Gastrocnemius medialis (tissue), 4 donors: ENCODE measurements around the gene SLC7A6. TPM values are rescaled to one million over a fixed set of nuclear protein-coding genes. Genes with fewer than 3 reads are reported as not detected.

Source experiments
- ATAC-seq, 2 donors: fragments of 150-250 bp; one replicate each; pipeline ENCODE4 v1.9.1; 2016
- DNase-seq, 2 donors: peaks; one replicate each; pipeline ENCODE4 v3.0.0-alpha.2; 2019
- H3K27ac ChIP-seq, 4 donors: fragments of 200-600 bp; sonication (generic); 1 replicate in 1 of 4; 2 replicates in 3 of 4; pipeline ENCODE4 v1.5.1; 2016 to 2018; ENCODE audit warnings: mild to moderate bottlenecking in 2 of 4, moderate library complexity in 1 of 4
- H3K27me3 ChIP-seq, 3 donors: fragments of 200-600 bp; sonication (generic) in 2 of 3; 1 replicate in 1 of 3; 2 replicates in 2 of 3; pipeline versions ENCODE4 v1.5.1 to v1.6.0; 2016 to 2019; ENCODE audit warnings: mild to moderate bottlenecking in 1 of 3, moderate library complexity in 1 of 3
- H3K36me3 ChIP-seq, 2 donors: fragments of 200-600 bp; sonication (generic) in 1 of 2; one replicate each; pipeline ENCODE4 v1.5.1; 2017 to 2018
- H3K4me1 ChIP-seq, 2 donors: fragments of 200-600 bp; sonication (generic) in 1 of 2; one replicate each; pipeline ENCODE4 v1.5.1; 2016 to 2017; ENCODE audit warnings: mild to moderate bottlenecking in 2 of 2
- H3K4me3 ChIP-seq, 4 donors: fragments of 200-600 bp; sonication (generic) in 3 of 4; 1 replicate in 1 of 4; 2 replicates in 3 of 4; pipeline ENCODE4 v1.5.1; 2016 to 2019; ENCODE audit warnings: mild to moderate bottlenecking in 2 of 4
- H3K9me3 ChIP-seq, 3 donors: fragments of 200-600 bp; sonication (generic) in 2 of 3; 1 replicate in 1 of 3; 2 replicates in 2 of 3; pipeline ENCODE4 v1.5.1; 2016 to 2019
- POLR2A ChIP-seq, 2 donors: fragments of 450-650 bp; IDR thresholded peaks; one replicate each; pipeline ENCODE4 v1.6.1; 2017; ENCODE audit warnings: antibody characterized with exemption in 2 of 2, mild to moderate bottlenecking in 2 of 2, moderate library complexity in 2 of 2
- in situ Hi-C, 4 donors: fragments of 200-750 bp; cut with MboI; loops; one replicate each; pipeline versions ENCODE4 v1.15.0 to v1.8.0; 2017; ENCODE audit warnings: low sequenced_read_pairs in 4 of 4
- intact Hi-C: fragments of 100-400 bp; cut with DNase I; formaldehyde crosslinking; loops from one replicate; pipeline ENCODE4 v1.15.1; 2023; ENCODE audit warnings: low total_unique reads
- total RNA-seq, 4 donors: library from RNA; depleted of rRNA; stranded (reverse); fragments of >200 nt; gene quantifications; one replicate each; pipeline versions ENCODE4 v1.1.0 to v1.2.3, GENCODE V29; 2016
- TF ChIP-seq, protein P1 (sequence below), 5 experiments: fragments of 450-650 bp in 3 of 5; fragments of 200-600 bp in 2 of 5; sonication (generic) in 2 of 5; IDR thresholded peaks in 4 of 5; conservative IDR thresholded peaks in 1 of 5; 1 replicate in 4 of 5; 2 replicates in 1 of 5; pipeline ENCODE4 v1.5.1; 2016 to 2019; ENCODE audit warnings: antibody characterized with exemption in 5 of 5, mild to moderate bottlenecking in 3 of 5, moderate library complexity in 3 of 5

SLC7A6 gene
- total RNA-seq, 4 donors from 2014 or later, result 97.3 to 205 (median 117) TPM

DNA sequence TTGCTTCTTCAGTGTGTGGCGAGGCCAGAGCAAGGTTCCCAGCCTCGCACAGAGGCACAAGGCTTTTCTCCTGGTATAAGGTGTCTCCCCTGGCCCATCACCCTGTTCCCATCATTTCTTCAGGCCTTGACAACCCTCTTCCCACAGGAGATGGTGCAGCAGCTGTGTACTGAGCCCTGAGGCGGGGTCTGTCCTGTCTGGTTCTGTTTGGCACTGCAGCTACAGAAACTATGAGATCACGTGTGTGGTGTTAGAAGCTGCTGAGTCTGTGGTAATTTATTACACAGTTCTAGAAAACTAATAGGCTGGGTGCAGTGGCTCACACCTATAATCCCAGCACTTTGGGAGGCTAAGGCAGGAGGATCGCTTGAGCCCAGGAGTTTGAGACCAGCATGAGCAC is 11.9 kb upstream of the SLC7A6 start:
- peak in 1 of 2 donors; percentile 82 for DNase-seq
- intact Hi-C loops (no loop called here), in situ Hi-C loops (no loop called here)
- peak; percentile 41 to 51 for ATAC-seq
- Histone ChIP-seq H3K9me3 (no peaks in the 10 kb centered on the region), H3K4me1 (peaks cover 81 to 85% of the 10 kb centered on the region in 2 donors), H3K27ac (peak overlapping the region; percentile 95 to 100 (median 99)), H3K4me3 (no peak overlapping the region), H3K27me3 (no peaks in the 10 kb centered on the region), H3K36me3 (peaks cover 0 to 59% of the 10 kb centered on the region in 2 donors)
- TF ChIP-seq, protein P1, sequence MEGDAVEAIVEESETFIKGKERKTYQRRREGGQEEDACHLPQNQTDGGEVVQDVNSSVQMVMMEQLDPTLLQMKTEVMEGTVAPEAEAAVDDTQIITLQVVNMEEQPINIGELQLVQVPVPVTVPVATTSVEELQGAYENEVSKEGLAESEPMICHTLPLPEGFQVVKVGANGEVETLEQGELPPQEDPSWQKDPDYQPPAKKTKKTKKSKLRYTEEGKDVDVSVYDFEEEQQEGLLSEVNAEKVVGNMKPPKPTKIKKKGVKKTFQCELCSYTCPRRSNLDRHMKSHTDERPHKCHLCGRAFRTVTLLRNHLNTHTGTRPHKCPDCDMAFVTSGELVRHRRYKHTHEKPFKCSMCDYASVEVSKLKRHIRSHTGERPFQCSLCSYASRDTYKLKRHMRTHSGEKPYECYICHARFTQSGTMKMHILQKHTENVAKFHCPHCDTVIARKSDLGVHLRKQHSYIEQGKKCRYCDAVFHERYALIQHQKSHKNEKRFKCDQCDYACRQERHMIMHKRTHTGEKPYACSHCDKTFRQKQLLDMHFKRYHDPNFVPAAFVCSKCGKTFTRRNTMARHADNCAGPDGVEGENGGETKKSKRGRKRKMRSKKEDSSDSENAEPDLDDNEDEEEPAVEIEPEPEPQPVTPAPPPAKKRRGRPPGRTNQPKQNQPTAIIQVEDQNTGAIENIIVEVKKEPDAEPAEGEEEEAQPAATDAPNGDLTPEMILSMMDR (IDR thresholded peaks at IDR 0.05 in 4 of 5, conservative IDR thresholded peaks at IDR 0.05 in 1 of 5), result no peak
- no peak for TF ChIP-seq POLR2A (IDR thresholded peaks at IDR 0.05)

DNA sequence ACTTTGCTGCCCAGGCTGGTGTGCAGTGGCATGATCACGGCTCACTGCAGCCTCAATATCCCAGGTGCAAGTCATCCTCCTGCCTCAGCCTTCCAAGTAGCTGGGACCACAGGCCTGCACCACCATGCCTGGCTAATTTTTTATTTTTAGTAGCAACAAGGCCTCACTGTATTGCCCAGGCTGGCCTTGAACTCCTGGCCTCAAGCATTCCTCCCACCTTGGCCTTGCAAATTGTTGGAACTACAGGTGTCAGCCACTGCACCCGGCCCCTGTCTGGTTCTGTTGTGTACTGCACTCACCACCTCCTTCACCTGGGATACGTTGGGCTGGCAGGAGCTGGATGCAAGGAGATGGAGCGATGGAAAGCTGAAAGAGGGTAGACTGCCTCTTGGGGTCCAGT is 10.6 kb upstream of the SLC7A6 start:
- H3K9me3 ChIP-seq, result no peaks in the 10 kb centered on the region
- no peak for TF ChIP-seq POLR2A (IDR thresholded peaks at IDR 0.05)
- TF ChIP-seq, protein P1 (IDR thresholded peaks at IDR 0.05 in 4 of 5, conservative IDR thresholded peaks at IDR 0.05 in 1 of 5), result no peak
- H3K4me3 ChIP-seq, result no peak overlapping the region
- H3K4me1 ChIP-seq, result peaks cover 81 to 83% of the 10 kb centered on the region in 2 donors
- intact Hi-C loops (no loop called here), in situ Hi-C loops (no loop called here)
- H3K36me3 ChIP-seq, result peaks cover 0 to 59% of the 10 kb centered on the region in 2 donors
- peak overlapping the region; percentile 95 to 100 (median 99) for H3K27ac ChIP-seq
- no peak for DNase-seq
- no peak for ATAC-seq
- H3K27me3 ChIP-seq, result no peaks in the 10 kb centered on the region

DNA sequence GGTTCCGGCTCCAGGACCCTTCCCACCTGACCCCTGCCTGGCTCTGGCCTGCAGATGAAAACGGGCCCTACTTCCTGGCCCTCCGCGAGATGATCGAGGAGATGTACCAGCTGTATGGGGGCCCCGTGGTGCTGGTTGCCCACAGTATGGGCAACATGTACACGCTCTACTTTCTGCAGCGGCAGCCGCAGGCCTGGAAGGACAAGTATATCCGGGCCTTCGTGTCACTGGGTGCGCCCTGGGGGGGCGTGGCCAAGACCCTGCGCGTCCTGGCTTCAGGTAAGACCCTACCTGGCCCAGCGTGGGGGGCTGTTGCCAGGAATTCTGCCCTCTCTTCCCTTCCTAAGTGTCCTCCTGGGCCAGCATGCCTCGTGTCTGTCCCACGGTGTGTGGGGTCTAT is 8.6 kb upstream of the SLC7A6 start:
- no peak overlapping the region for H3K4me3 ChIP-seq
- peak overlapping the region; percentile 95 to 100 (median 99) for H3K27ac ChIP-seq
- ATAC-seq (no peak), DNase-seq (no peak)
- H3K9me3 ChIP-seq, result no peaks in the 10 kb centered on the region
- H3K27me3 ChIP-seq, result no peaks in the 10 kb centered on the region
- intact Hi-C loops, result no loop called here
- TF ChIP-seq, protein P1 (IDR thresholded peaks at IDR 0.05 in 4 of 5, conservative IDR thresholded peaks at IDR 0.05 in 1 of 5), result no peak
- no peak for TF ChIP-seq POLR2A (IDR thresholded peaks at IDR 0.05)
- in situ Hi-C loops, result loop anchor here in 2 of 4 donors (5.0 kb wide), 1 partner anchor 72 kb away; no protein-coding TSS in a partner anchor
- peaks cover 0 to 60% of the 10 kb centered on the region in 2 donors for H3K36me3 ChIP-seq
- H3K4me1 ChIP-seq, result peaks cover 79 to 81% of the 10 kb centered on the region in 2 donors

DNA sequence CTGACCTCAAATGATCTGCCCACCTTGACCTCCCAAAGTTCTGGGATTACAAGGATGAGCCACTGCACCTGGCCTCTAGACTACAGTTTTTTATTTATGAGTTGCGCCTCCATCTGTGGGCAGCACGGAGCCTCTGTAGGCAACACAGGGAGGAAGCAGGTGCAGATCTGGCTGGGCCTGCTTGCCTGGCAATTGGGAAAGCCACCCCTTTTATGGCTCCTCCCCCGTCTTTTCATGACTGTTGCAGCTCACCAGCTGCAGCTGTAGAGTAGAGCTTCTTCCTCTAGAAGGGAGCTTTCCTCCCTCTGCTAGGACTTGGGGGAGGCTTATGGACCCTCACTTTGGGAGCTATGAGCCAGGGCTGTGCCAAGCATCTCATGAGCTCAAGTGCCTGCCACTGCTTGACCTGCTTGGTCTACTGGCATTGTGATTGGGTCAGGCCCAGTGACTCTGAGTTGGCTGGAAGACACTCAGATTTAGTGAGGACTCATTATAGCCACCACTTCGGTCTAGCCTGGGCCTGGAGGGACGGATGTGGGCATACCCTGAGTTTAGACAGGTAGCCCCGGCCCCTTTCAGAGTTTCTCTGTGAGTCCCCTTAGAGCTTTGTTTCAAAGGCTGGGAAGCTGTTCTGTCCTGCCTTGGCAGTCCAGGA is 6.9 kb upstream of the SLC7A6 start:
- H3K36me3 ChIP-seq, result peaks cover 0 to 53% of the 10 kb centered on the region in 2 donors
- H3K27me3 ChIP-seq, result no peaks in the 10 kb centered on the region
- H3K9me3 ChIP-seq, result no peaks in the 10 kb centered on the region
- intact Hi-C loops, result no loop called here
- DNase-seq (peak; percentile 82 to 92), ATAC-seq (peak; percentile 19 to 59)
- in situ Hi-C loops, result loop anchor here in 2 of 4 donors (5.0 kb wide), 1 partner anchor 70 kb away; no protein-coding TSS in a partner anchor
- no peak overlapping the region for H3K4me3 ChIP-seq
- H3K27ac ChIP-seq, result peak overlapping the region; percentile 95 to 100 (median 99)
- peak; percentile 32 to 63 for TF ChIP-seq POLR2A (IDR thresholded peaks at IDR 0.05)
- TF ChIP-seq, protein P1 (IDR thresholded peaks at IDR 0.05 in 4 of 5, conservative IDR thresholded peaks at IDR 0.05 in 1 of 5), result no peak
- H3K4me1 ChIP-seq, result peaks cover 65 to 78% of the 10 kb centered on the region in 2 donors
